Testis (tissue), 2 donors: ENCODE results near the gene PRMT7.

Source experiments
- CTCF ChIP-seq, 3 experiments: fragments of 450-650 bp in 2 of 3; fragments of 200-600 bp in 1 of 3; sonication (generic) in 1 of 3; IDR thresholded peaks; one replicate each; pipeline ENCODE4 v1.5.1; 2016 to 2019; ENCODE audit warnings: antibody characterized with exemption in 3 of 3, mild to moderate bottlenecking in 2 of 3, moderate library complexity in 1 of 3
- POLR2A ChIP-seq: fragments of 450-650 bp; IDR thresholded peaks from one replicate; pipeline ENCODE4 v1.6.1; 2017; ENCODE audit warnings: antibody characterized with exemption, mild to moderate bottlenecking, moderate library complexity

GRCh38 chr16:68285683-68286082, 25.1 kb upstream of the PRMT7 start:
- TF ChIP-seq CTCF (IDR thresholded peaks at IDR 0.05): no peak
- TF ChIP-seq POLR2A: no peak
